Retinal pigment epithelial cell (primary cell): ENCODE data around the gene SOCS7.

Experiments
- DNase-seq: peaks from one replicate; pipeline ENCODE4 v3.0.0-alpha.2; 2010; ENCODE audit warnings: low read depth
- H3K4me3 ChIP-seq: 2 replicates; pipeline ENCODE4 v1.5.1; 2011; ENCODE audit warnings: mild to moderate bottlenecking, low read length, control low read depth, moderate library complexity
- CTCF ChIP-seq: conservative IDR thresholded peaks from 2 replicates; pipeline ENCODE4 v1.5.1; 2011; ENCODE audit warnings: low read depth, low read length, control low read depth, inconsistent platforms

Gene SOCS7

GRCh38 chr17:38401459-38401858 lies 49.8 kb downstream of the SOCS7 start:
- no peak for TF ChIP-seq CTCF
- DNase-seq, result no peak
- H3K4me3 ChIP-seq, result no peak overlapping the region

- no peak overlapping the region for H3K4me3 ChIP-seq
- TF ChIP-seq CTCF, result peak; percentile 8
- no peak for DNase-seq
These were observed 51.3 kb downstream of the SOCS7 start for GRCh38 chr17:38402897-38403296.

DNA sequence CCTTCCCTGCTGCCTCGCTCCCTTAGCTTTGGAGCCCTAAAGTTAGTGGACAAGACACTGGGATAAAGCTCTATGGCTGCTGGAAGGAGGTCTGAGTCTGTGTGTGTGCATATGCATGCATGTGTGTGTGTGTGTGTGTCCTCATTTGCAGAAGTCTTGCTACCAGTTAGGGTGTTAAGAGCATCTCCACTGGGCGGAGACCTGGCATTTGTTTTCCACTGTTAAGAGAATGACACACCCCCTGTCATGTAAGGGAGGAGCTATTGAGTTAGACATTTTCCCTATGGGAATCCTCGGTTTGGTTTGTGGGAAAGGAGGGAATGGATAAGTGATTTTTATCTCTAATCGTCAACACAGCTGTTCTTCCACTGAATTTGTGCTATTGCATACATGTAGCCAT lies 51.8 kb downstream of the SOCS7 start:
- TF ChIP-seq CTCF, result no peak
- no peak overlapping the region for H3K4me3 ChIP-seq
- no peak for DNase-seq

DNA sequence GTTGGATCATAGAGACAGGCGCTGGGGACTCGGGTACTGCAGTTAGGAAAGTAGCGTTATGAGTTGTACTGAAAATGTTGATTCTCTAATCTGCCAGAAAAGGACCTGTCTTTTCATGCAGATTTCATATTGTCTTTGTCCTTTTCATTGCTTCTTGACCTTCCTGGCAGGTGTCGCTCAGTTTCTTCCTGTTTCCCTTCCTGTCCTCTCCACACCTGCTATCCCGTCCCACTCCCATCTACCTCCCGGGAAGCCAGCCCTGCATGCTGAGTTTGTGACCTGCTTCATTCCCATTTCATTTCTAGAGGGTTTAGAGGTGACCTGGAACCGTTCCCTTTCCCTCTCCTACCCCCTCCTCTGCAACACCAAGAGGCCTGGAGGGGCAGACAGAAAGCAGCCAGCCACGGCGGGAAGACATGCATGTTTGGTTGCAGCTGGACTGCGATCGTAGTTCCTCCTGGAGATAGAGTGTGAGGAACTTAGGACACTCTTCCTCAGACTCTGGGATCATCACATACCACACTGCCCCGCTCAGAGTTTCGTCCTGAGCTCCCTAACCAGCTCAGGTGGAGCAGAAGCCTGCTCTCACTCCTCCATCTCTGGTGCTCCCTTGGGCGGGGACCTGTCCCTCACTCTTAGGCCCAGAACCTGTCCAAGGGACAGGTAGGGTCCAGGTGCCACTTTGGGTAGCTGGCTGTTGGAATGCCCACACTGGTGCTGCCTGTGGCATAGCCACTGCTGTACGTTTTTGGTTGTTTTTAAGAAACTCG lies 52.7 kb downstream of the SOCS7 start:
- H3K4me3 ChIP-seq, result no peak overlapping the region

GRCh38 chr17:38405654-38406053 lies 54.0 kb downstream of the SOCS7 start:
- no peak for DNase-seq
- no peak overlapping the region for H3K4me3 ChIP-seq
- no peak for TF ChIP-seq CTCF

More for the DNA sequence above, 52.7 kb downstream of the SOCS7 start:
- no peak for TF ChIP-seq CTCF
- no peak for DNase-seq

GRCh38 chr17:38410201-38410600 lies 58.6 kb downstream of the SOCS7 start:
- no peak for TF ChIP-seq CTCF
- no peak overlapping the region for H3K4me3 ChIP-seq
- DNase-seq, result no peak
